ENCODE data around the gene SLC10A1.
A peak's percentile ranks its signal among the peaks of the same experiment; 100 is the strongest.
"Not testable (repeated sequence)": the region's sequence is repeated elsewhere in the genome, so short reads cannot be mapped to it uniquely, and the experiment has no call there.

Gene SLC10A1

GRCh38 chr14:69770559-69770958 is 26.5 kb downstream of the SLC10A1 start:
- DNase-seq (ENCODE audit: low read depth in 2 of 2) = no peak

GRCh38 chr14:69769623-69770022 is 27.4 kb downstream of the SLC10A1 start:
- no peak for DNase-seq (ENCODE audit: low read depth in 2 of 2)

GRCh38 chr14:69768873-69769272 is 28.2 kb downstream of the SLC10A1 start:
- DNase-seq (ENCODE audit: low read depth in 2 of 2) = no peak

- peak; percentile 83 for DNase-seq (ENCODE audit: low read depth in 2 of 2)
These were observed 29.6 kb downstream of the SLC10A1 start for GRCh38 chr14:69767369-69767999.

GRCh38 chr14:69766984-69767368 is 30.1 kb downstream of the SLC10A1 start, which contains the start of gene SRSF5:
Gene SRSF5, plus strand, starts transcription at chr14:69767142. Its CDS starts 1,015 bp downstream, at chr14:69768157.
- peak; percentile 87 to 88 for DNase-seq (ENCODE audit: low read depth in 2 of 2)

- DNase-seq (ENCODE audit: low read depth in 2 of 2) = no peak
These were observed 33.1 kb downstream of the SLC10A1 start for GRCh38 chr14:69763761-69764510.

GRCh38 chr14:69760810-69761209 is 36.2 kb downstream of the SLC10A1 start:
- DNase-seq (ENCODE audit: low read depth in 2 of 2) = no peak

- DNase-seq (ENCODE audit: low read depth in 2 of 2) = no peak
These were observed 40.7 kb downstream of the SLC10A1 start for GRCh38 chr14:69756298-69756697.

GRCh38 chr14:69755784-69756183 is 41.3 kb downstream of the SLC10A1 start:
- no peak for DNase-seq (ENCODE audit: low read depth in 2 of 2)

GRCh38 chr14:69755296-69755695 is 41.7 kb downstream of the SLC10A1 start:
- no peak for DNase-seq (ENCODE audit: low read depth in 2 of 2)

- DNase-seq (ENCODE audit: low read depth in 2 of 2) = no peak
These were observed 42.6 kb downstream of the SLC10A1 start for GRCh38 chr14:69754487-69754886.

GRCh38 chr14:69753860-69754259 is 43.2 kb downstream of the SLC10A1 start:
- no peak for DNase-seq (ENCODE audit: low read depth in 2 of 2)

GRCh38 chr14:69752773-69753172 is 44.3 kb downstream of the SLC10A1 start:
- DNase-seq (ENCODE audit: low read depth in 2 of 2) = no peak

- no peak for DNase-seq (ENCODE audit: low read depth in 2 of 2)
These were observed 46.5 kb downstream of the SLC10A1 start for GRCh38 chr14:69750495-69750894.

- DNase-seq (ENCODE audit: low read depth in 2 of 2) = no peak
These were observed 47.1 kb downstream of the SLC10A1 start for GRCh38 chr14:69749956-69750355.

GRCh38 chr14:69741055-69741454 is 56.0 kb downstream of the SLC10A1 start:
- no peak for DNase-seq (ENCODE audit: low read depth in 2 of 2)

- DNase-seq (ENCODE audit: low read depth in 2 of 2) = not testable (repeated sequence)
These were observed 60.6 kb downstream of the SLC10A1 start for GRCh38 chr14:69736405-69736804.

- DNase-seq (ENCODE audit: low read depth in 2 of 2) = not testable (repeated sequence)
These were observed 65.0 kb downstream of the SLC10A1 start for GRCh38 chr14:69731919-69732598.

- no peak for DNase-seq (ENCODE audit: low read depth in 2 of 2)
These were observed 69.2 kb downstream of the SLC10A1 start for GRCh38 chr14:69727860-69728259.

GRCh38 chr14:69726761-69727511 is 70.1 kb downstream of the SLC10A1 start:
- peak; percentile 61 to 70 for DNase-seq (ENCODE audit: low read depth in 2 of 2)
